NCI-H146 (cell line): ENCODE measurements around the gene ACAP2.
"Not testable (repeated sequence)": the region's sequence is repeated elsewhere in the genome, so short reads cannot be mapped to it uniquely, and the experiment has no call there.

Source experiments
- DNase-seq: peaks from one replicate; lab custom pipeline; 2025; lab: John Stamatoyannopoulos, UW

Gene ACAP2

DNA sequence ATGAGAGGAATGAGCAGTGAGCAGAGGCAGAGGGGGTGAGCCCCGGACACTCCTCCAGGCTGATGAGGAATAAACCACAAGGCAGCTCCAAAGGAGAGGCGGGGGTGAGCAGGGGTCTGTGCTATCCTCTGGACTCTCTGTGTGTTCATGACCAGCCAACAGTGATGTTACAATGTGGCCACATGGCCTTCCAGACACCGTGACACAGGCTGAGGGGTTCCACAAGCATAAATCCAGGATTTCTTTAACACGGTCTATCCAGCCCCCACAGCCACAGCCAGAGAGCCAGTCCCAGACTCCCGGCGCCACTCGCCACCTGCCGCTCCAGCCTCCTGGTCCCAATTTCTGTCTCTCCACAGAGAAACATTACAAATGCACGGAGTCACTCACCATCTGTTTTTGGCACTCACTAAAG lies 196.2 kb downstream of the ACAP2 start:
- DNase-seq: no peak

DNA sequence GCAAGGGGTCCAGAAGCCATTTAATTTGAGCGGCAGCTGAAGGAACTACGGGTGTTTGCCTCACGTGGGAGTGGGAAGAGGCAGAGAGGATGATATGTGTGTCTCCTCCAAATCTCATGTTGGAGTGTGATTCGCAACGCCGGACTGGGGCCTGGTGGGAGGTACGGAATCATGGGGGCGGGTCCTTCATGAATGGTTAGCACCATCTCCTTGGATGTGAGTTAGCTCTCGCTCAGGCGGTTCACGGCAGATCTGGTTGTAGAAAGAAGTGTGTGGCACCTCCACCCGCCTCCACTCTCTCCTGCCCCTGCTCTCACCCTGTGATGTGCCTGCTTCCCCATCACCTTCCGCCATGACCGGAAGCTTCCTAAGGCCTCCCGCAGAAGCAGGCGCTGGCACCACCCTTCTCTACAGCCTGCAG lies 197.3 kb downstream of the ACAP2 start:
- no peak for DNase-seq

DNA sequence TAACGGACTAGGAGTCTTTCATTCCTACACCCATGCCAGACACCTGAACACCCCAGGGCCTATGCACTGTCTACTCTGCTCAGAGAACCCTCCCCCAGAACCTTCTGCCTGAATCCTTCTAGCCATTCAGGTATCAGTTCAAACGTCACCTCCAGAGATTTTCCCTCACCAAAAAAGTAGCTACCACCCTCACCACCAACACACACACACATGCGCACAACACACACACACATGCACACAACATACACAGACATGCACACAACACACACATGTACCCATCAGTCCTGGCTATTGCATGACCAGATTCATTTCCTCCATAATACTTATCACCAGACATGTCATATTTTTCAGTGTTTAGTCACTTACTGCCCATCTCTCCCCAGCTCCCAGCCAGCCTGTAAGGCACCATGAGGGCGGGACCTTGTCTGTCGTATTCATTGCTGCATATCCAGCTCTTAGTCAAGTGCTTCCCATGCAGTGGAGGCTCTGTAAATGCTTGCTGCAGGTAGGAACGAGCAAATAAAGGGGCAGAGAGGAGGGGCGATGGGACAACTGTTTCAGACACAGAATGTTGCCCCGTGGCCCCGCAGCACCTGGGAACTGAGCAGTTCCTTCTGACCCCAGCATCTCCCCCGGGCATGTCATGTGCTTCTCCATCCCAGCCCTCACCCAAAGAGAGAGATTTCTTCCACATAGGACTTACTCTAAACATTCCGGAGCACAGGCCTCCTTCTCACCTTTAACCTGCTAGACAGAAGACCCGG lies 201.0 kb downstream of the ACAP2 start:
- DNase-seq: no peak

DNA sequence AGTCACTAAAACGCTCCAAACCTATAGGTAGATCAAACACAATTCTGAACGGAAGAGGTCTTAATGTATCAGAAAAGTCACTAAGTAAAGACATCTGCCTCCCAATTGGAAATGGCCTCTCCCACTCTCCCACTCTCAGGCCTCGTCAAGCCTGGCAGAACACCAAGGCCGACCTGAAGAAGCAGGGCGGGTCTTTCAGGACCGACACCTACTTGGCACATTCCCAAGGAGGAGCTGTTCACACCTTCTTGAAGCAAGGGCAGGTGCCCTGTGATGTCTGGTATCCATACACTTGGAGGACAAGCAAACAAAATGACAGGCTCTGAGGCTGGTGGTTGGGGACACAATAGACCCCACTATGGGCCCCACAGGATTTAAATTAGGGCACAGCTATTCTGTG lies 201.9 kb downstream of the ACAP2 start:
- DNase-seq: no peak

DNA sequence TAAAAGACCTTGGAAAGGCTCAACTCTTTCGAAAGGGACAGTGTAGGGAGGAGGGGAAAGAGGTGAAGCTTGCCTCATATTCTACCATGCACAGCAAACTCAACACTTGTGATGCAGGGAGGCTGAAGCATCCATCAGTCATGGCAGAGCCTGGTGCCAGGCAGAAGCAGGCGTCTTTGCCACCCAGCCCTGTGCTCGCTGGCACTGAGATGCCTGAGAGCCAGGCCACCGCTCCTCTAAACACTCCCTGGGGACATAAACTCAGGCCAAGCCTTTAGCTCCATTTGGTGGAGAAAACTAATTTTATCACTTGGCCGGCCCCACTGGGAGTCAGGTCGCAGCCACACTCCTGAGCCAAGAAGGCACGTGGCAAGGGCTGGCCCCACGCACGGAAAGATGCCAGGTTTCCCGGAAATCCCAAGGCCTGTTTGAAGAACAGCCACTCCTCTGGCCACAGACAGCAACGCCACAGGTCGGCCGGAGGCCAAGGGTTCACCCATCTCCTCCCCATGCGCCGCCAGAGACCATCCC lies 202.6 kb downstream of the ACAP2 start:
- DNase-seq: no peak

DNA sequence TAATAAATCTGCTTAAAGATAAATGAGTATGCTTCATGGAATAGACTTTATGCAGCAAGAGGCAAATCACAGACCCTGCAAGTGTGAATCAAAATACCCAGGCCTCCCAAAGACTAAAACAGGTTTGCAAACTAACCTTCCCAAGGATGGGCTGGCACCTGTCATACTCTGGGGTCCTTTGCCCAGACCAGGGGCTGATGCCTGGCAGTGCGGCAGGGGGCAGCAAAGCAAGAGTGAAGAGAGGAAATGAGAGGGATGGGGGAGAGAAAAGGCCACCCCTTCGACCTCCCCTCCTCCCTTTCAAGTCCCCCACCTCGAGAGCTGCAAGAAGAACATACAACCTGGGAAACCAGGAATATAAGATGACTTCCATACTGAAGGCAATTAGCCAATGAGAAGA lies 203.7 kb downstream of the ACAP2 start:
- DNase-seq: no peak

DNA sequence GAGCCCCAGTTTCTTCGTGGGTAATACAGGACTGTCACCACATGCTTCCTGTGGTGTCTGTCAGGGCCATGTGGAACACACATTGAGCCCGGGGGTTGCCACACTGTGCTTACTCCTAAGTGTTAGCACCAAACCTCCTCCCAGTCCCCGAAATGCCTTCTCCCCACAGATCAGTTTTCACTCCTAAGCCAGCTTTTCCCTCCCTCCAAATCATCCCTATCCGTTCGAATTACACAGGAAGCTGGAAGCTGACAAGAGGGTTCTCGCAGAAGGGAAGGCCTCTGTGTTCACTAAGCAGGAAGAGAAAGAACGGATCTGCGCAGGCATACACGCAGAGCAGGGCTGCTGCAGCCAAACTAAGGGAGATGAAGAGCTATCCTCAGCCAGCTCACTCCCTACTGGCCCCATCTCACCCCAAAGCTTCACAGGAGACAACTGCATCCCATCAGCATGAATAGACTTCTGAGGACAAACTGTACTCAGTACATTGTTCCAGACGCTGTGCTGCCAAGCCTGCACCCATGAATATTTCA lies 204.2 kb downstream of the ACAP2 start:
- no peak for DNase-seq

DNA sequence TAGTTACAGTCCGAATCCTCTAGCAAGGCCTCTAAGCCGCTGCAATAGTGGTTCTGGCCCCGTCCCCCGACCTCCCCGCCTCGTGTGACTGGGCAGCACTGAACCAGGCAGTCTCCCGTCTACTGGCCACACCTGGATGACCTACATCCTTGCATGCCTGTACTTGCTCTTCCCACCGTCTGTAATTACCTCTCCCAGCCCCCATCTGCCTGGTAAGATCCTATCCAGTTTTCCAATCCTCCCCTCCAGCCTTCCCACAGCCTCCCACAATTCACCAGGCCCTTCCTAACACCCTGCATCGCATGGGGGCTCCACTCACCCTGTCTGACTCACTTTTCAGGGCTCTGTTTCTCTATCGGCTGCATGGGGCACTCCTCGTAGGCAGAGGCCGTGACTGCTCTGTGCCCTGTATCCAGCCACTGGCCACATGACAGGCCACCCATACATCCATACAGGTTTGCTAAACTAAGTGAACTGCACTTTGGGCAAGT lies 204.7 kb downstream of the ACAP2 start:
- DNase-seq: no peak

DNA sequence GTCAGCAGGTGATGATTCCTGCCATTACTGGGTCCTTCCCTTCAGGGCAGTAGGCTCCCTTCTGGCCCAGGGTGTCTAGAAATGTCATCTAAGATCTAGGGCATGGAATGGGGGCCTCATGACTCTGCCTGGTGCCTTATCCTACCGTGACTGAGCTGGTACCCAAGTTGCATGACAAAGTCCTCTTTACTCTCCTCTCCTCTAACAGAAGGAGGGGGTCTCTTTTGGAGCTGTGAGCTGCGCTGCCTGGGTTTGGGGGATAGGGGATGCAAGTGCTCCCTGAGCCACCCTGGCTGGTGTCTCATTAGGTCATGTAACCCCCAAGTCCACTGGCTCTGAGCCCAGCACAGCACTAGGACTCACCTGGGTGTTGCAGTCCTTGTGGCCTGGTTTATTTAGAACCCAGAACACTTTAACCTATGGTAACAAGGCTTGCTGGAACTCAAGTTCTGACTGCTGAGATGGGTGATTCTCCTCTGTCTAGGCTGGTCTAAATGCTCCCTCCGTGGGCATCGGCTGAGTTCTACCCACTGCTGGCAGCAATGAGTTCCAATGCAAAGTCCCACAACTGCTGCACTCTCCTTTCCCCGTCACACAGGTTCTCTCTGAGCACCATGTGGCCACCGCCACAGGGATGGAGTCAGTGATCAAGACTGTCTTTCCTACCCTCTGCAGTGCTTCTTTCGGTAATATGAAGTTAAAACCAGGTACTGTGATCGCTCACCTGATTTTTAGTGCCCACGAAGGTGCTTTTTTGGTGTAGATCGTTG lies 205.8 kb downstream of the ACAP2 start:
- DNase-seq: no peak

DNA sequence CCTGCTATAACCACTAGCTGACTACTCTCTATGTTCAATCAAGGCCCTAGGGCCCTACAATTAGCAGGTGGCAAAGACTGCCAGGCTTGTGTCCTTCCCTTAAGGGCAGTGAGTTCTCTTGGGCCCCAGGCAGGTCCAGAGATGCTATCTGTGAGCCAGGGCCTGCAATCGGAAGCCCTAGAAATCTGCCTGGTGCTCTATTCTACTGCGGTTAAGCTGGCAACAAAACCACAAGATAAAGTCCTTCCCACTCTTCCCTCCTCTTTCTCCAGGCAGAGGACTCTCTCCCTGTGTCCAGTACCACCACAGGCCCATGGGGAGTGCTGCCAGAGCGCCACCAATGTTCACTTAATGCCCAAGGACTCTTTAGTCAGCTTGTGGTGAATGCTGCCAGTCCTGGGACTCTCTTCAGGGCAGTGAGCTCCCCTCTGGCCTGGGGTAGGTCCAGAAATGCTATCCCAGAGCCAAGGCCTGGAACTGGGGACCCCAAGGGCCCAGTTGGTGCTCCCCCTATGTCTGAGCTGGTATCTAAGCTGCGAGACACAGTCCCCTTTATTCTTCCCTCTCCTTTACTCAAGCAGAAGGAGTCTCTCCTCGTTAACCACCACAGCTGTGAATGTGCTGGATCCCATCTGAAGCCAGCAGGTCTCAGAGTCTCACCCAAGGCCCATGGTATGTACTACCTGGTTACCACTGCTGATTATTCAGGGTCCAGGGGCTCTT lies 206.6 kb downstream of the ACAP2 start:
- no peak for DNase-seq

DNA sequence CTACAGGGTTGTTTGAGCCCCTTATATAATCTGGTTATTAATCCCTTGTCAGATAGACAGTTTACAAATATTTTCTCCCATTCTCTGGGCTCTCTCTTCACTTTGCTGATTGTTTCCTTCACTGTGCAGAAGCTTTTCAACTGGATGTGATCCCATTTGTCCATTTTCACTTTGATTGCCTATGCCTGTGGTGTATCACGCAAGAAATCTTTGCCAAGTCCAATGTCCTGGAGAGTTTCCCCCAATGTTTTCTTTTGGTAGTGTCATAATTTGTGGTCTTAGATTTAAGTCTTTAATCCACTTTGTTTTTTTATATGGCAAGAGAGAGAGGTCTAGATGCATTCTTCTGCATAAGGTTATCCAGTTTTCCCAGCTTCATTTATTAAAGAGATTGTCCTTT lies 212.6 kb downstream of the ACAP2 start:
- DNase-seq: no peak

DNA sequence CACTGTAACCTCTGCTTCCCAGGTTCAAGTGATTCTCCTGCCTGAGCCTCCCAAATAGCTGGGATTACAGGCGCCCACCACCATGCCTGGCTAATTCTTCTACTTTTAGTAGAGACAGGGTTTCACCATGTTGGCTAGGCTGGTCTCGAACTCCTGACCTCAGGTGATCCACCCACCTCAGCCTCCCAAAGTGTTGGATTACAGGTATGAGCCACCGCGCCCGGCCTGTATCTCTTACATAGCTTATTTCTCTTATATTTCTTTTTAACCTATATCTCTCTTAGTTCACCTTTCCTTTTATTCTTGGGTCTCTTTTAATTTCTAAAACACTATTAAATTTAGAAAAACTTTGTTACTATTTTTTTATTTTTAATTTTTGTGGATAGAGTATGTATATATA lies 213.9 kb downstream of the ACAP2 start:
- not testable (repeated sequence) for DNase-seq

DNA sequence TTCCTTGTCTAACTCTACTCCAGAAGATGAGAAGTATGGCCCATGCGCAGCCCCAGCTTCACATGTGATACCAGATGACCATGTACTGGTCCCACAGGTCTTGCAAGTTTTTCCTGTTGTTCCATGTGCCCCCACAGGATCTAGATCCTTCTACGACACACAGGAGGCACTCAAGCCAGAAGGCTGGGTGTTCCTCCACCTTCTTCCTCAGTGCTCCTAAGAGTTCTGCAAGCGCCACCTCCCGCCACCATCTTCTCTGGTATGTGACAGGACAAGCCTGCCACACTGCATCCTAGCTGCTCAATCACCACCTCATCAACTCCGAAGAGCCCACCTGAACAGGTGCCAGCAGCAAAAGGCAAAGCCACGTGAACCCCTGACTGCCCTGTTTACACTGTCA lies 214.9 kb downstream of the ACAP2 start:
- DNase-seq: no peak

DNA sequence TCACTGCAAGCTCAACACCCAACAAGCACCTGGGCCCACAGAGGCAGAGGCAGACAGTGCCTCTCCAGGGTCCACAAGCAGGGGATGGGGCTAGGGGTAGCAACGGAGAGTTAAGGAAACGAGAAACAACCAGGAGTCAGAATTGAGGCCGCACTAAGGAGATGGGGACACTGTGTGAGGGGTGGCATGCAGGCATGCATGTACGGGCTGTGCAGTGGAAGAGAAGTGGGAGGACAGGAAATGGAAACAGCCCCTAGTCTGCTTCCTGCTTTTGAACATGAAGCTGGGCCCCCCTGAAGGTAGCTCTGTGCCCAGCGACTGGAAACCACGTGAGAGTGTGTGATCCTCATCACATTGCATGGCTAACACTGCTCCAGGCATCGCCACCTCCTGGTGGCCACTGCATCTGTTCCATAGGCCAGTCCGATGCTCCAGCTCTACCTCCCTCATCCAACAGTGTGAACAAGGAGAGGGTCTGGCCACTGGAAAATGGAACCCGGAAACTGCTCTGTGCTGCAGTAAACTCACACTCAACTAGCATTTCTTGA lies 215.8 kb downstream of the ACAP2 start:
- DNase-seq: no peak

DNA sequence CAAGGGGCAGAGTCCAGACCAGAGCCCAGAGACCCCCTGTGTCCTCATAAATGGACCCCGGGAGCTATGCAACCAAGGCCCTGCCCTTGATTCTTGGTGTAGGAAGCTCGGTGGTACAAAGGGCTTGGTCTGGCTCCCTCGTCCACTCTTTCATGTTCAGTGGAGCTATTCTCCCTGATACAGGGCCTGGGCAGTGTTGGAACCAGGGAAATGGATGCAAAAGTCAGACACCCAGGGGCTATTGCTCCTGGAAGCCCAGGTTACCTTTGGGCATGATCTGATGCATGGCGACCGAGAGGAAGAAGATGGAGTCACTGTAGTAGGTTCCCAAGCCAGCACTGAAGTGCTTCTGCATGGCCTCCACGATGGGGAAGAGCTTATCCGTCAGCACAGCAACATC lies 216.4 kb downstream of the ACAP2 start:
- DNase-seq: no peak

DNA sequence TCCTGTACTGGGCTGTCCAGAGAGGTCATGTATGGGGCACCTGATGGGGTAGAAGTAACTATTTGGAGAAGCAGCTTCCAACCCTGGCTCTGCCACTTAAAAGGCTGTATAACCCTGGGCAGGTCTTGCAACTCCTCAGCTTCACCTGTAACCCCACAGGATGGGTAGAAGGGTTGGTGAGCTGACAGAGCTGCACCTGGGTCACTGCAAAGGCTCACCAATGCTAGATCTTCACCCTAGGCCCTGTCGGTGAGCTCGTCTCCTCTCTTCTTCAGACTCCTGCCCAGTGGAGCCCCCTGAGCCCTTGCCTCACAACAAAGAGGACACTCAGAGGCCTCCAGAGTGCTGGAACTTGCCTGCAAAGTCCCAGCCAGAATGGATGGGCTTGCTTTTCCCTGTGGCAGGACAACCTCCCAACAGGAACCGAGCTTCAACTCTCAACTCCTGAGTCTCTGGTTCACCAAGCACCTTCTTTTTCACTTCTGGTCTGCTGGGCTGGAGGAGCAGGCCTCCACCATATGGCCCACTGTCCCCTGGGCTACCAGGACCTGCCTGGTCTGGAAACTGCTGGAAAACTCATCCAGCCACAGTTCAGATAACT lies 217.7 kb downstream of the ACAP2 start:
- no peak for DNase-seq
